HepG2 (cell line): ENCODE data around the gene CISD1. TPM values are rescaled to one million over a fixed set of nuclear protein-coding genes. Genes with fewer than 3 reads are reported as not detected.

ENCODE experiments used
- DDIT3 ChIP-seq: sonication (generic); formaldehyde crosslinking; IDR thresholded peaks from 2 replicates; pipeline ENCODE4 v1.4.0; 2020; ENCODE audit warnings: mild to moderate bottlenecking, missing genetic modification reagents
- HMGA1 ChIP-seq: sonication (generic); formaldehyde crosslinking; conservative IDR thresholded peaks from 2 replicates; pipeline ENCODE4 v1.4.0; 2020; ENCODE audit warnings: missing genetic modification reagents
- HNRNPL ChIP-seq: fragments of 200-400 bp; formaldehyde crosslinking; IDR thresholded peaks from 2 replicates; pipeline ENCODE4 v1.6.1; 2017; ENCODE audit warnings: mild to moderate bottlenecking, low read depth, low read length
- KDM5A ChIP-seq: fragments of 200-600 bp; sonication (generic); IDR thresholded peaks from 2 replicates; pipeline ENCODE4 v1.7.0; 2018; ENCODE audit warnings: antibody characterized with exemption, mild to moderate bottlenecking, low read length, borderline replicate concordance
- MAFK ChIP-seq, 2 experiments: IDR thresholded peaks in 1 of 2; conservative IDR thresholded peaks in 1 of 2; 2 replicates each; pipeline ENCODE4 v1.6.1; 2011; ENCODE audit warnings: improper control_type of control experiment in 2 of 2, low read length in 2 of 2
- MAX ChIP-seq: IDR thresholded peaks from 2 replicates; pipeline ENCODE4 v1.6.1; 2012; ENCODE audit warnings: inconsistent platforms
- NFIB ChIP-seq: sonication (generic); formaldehyde crosslinking; IDR thresholded peaks from 2 replicates; pipeline ENCODE4 v1.9.0; 2021; ENCODE audit warnings: missing genetic modification reagents, mild to moderate bottlenecking, borderline replicate concordance
- PRDM10 ChIP-seq: sonication (generic); formaldehyde crosslinking; IDR thresholded peaks from 2 replicates; pipeline ENCODE4 v1.4.0; 2020; ENCODE audit warnings: low read depth, missing genetic modification reagents
- REPIN1 ChIP-seq: sonication (generic); formaldehyde crosslinking; IDR thresholded peaks from 2 replicates; pipeline ENCODE4 v1.8.0; 2022; ENCODE audit warnings: missing genetic modification reagents, low read depth, mild to moderate bottlenecking, borderline replicate concordance
- TIGD3 ChIP-seq: sonication (generic); formaldehyde crosslinking; IDR thresholded peaks from 2 replicates; pipeline ENCODE4 v1.5.1; 2020; ENCODE audit warnings: mild to moderate bottlenecking, missing genetic modification reagents, borderline replicate concordance
- ZNF121 ChIP-seq: sonication (generic); formaldehyde crosslinking; IDR thresholded peaks from 2 replicates; pipeline ENCODE4 v1.5.0; 2020; ENCODE audit warnings: mild to moderate bottlenecking, missing genetic modification reagents
- ZNF235 ChIP-seq: sonication (generic); formaldehyde crosslinking; IDR thresholded peaks from 2 replicates; pipeline ENCODE4 v1.8.1; 2023; ENCODE audit warnings: mild to moderate bottlenecking, missing genetic modification reagents, borderline replicate concordance
- ZNF281 ChIP-seq: sonication (generic); formaldehyde crosslinking; IDR thresholded peaks from 2 replicates; pipeline ENCODE4 v1.4.0; 2020; ENCODE audit warnings: missing genetic modification reagents, borderline replicate concordance
- ZNF317 ChIP-seq: sonication (generic); formaldehyde crosslinking; IDR thresholded peaks from 2 replicates; pipeline ENCODE4 v1.5.0; 2020; ENCODE audit warnings: mild to moderate bottlenecking, missing genetic modification reagents
- ZNF431 ChIP-seq: sonication (generic); formaldehyde crosslinking; IDR thresholded peaks from 2 replicates; pipeline ENCODE4 v1.9.0; 2022; ENCODE audit warnings: missing genetic modification reagents, low read depth, mild to moderate bottlenecking, borderline replicate concordance
- ZNF503 ChIP-seq: sonication (generic); formaldehyde crosslinking; IDR thresholded peaks from 2 replicates; pipeline ENCODE4 v1.4.0; 2020; ENCODE audit warnings: missing genetic modification reagents
- polyA plus RNA-seq, 8 experiments: library from polyadenylated mRNA; depleted of rRNA in 3 of 8; stranded (reverse) in 7 of 8; unstranded in 1 of 8; fragments of >200 nt; fragmentation: Illumina TruSeq in 4 of 8; extraction: Trizol in 4 of 8; gene quantifications; 2 replicates each; pipeline versions ENCODE4 v1.2.1 to v1.2.3, GENCODE V29; 2011 to 2016; ENCODE audit warnings: low read depth in 4 of 8, missing spikeins in 1 of 8, mixed read lengths in 1 of 8; ENCODE audit not compliant: insufficient read depth in 1 of 8
- total RNA-seq, 5 experiments: library from RNA; depleted of rRNA; stranded (reverse); fragments of >200 nt; fragmentation: Illumina TruSeq; extraction: Trizol; gene quantifications; 2 replicates each; pipeline ENCODE4 v1.2.3, GENCODE V29; 2016; ENCODE audit warnings: low read depth in 1 of 5

The CISD1 gene
- total and polyA plus RNA-seq, 2 of the 13 experiments (the other 11 are each of a cell fraction or from before 2014, with no cell fraction given) = 63.4 to 78.9 TPM

- TF ChIP-seq KDM5A (peak; percentile 50; the same call in 1 of the 2 replicates), REPIN1 (CRISPR knock-in tag) (peak; percentile 99), HNRNPL (peak; percentile 79; the same call in 1 of the 2 replicates), MAX (peak; percentile 99), HMGA1 (CRISPR knock-in tag) (no peak), ZNF235 (peak; percentile 86; the same call in 1 of the 2 replicates), ZNF317 (CRISPR knock-in tag) (peak; percentile 87), ZNF281 (CRISPR knock-in tag) (peak; percentile 63), ZNF431 (CRISPR knock-in tag) (peak; percentile 98), TIGD3 (no peak), PRDM10 (CRISPR knock-in tag) (peak; percentile 59; the same call in 1 of the 2 replicates), NFIB (peak; percentile 96), MAFK (conservative IDR thresholded peaks at IDR 0.05 in 1 of 2, IDR thresholded peaks at IDR 0.05 in 1 of 2; ENCODE audit: low read length in 2 of 2) (no peak), ZNF503 (CRISPR knock-in tag) (peak; percentile 72), DDIT3 (CRISPR knock-in tag) (no peak), ZNF121 (peak; percentile 52; the same call in 1 of the 2 replicates)
These were observed at the start of gene CISD1 (continued) for GRCh38 chr10:58268946-58269781.
